Peyer's patch (tissue), 4 donors: ENCODE results near the gene TRAPPC5. TPM values are rescaled to one million over a fixed set of nuclear protein-coding genes. Genes with fewer than 3 reads are reported as not detected.

Experiments
- DNase-seq, 3 donors: peaks; one replicate each; pipeline ENCODE4 v3.0.0-alpha.2; 2017 to 2019
- H3K27ac ChIP-seq, 4 donors: fragments of 200-600 bp; sonication (generic); one replicate each; pipeline ENCODE4 v1.5.1; 2016 to 2019
- H3K27me3 ChIP-seq, 2 donors: fragments of 200-600 bp; sonication (generic); one replicate each; pipeline ENCODE4 v1.5.1; 2019
- H3K36me3 ChIP-seq, 3 donors: fragments of 200-600 bp; sonication (generic); one replicate each; pipeline ENCODE4 v1.5.1; 2016 to 2019
- H3K4me1 ChIP-seq, 4 donors: fragments of 200-600 bp; sonication (generic); one replicate each; pipeline ENCODE4 v1.5.1; 2016 to 2019
- H3K4me3 ChIP-seq, 4 donors: fragments of 200-600 bp; sonication (generic); 1 replicate in 3 of 4; 2 replicates in 1 of 4; pipeline ENCODE4 v1.5.1; 2016 to 2019; ENCODE audit warnings: mild to moderate bottlenecking in 1 of 4
- H3K9me3 ChIP-seq, 4 donors: fragments of 200-600 bp; sonication (generic); one replicate each; pipeline ENCODE4 v1.5.1; 2016 to 2019; ENCODE audit warnings: mild to moderate bottlenecking in 1 of 4
- POLR2A ChIP-seq, 2 donors: fragments of 450-650 bp; IDR thresholded peaks; one replicate each; pipeline ENCODE4 v1.5.1; 2017; ENCODE audit warnings: antibody characterized with exemption in 2 of 2, mild to moderate bottlenecking in 2 of 2, moderate library complexity in 2 of 2
- total RNA-seq, 4 donors: library from RNA; depleted of rRNA; stranded (reverse); fragments of >200 nt; gene quantifications; one replicate each; pipeline ENCODE4 v1.1.0, GENCODE V29; 2016
- TF ChIP-seq, protein P1 (sequence below), 6 experiments: fragments of 450-650 bp in 4 of 6; fragments of 200-600 bp in 2 of 6; sonication (generic) in 1 of 6; IDR thresholded peaks; one replicate each; pipeline ENCODE4 v1.5.1; 2017 to 2019; ENCODE audit warnings: antibody characterized with exemption in 6 of 6, mild to moderate bottlenecking in 3 of 6, moderate library complexity in 1 of 6

The TRAPPC5 gene
- total RNA-seq, 4 donors from 2014 or later, result 18.2 to 55.8 (median 54.0) TPM

DNA sequence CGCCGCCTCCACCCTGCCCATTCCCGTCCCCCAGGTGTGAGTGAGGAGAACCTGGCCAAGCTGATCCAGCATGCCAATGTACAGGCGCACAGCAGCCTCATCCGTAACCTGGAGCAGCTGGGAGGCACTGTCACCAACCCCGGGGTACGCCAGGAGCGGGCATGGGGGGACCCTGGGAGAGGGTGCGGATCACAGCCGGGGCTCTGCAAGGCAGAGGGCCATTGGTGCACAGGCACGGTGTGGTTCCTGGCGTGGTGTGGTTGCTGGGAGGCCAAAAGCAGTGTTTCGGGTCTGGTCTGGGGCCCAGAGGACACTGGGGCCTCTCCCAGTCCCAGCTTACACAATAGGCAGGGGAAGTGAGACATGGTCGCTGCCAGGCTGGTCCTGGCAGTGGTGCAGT, 35.5 kb upstream of the TRAPPC5 start:
- no peaks in the 10 kb centered on the region for H3K4me1 ChIP-seq
- TF ChIP-seq, protein P1, sequence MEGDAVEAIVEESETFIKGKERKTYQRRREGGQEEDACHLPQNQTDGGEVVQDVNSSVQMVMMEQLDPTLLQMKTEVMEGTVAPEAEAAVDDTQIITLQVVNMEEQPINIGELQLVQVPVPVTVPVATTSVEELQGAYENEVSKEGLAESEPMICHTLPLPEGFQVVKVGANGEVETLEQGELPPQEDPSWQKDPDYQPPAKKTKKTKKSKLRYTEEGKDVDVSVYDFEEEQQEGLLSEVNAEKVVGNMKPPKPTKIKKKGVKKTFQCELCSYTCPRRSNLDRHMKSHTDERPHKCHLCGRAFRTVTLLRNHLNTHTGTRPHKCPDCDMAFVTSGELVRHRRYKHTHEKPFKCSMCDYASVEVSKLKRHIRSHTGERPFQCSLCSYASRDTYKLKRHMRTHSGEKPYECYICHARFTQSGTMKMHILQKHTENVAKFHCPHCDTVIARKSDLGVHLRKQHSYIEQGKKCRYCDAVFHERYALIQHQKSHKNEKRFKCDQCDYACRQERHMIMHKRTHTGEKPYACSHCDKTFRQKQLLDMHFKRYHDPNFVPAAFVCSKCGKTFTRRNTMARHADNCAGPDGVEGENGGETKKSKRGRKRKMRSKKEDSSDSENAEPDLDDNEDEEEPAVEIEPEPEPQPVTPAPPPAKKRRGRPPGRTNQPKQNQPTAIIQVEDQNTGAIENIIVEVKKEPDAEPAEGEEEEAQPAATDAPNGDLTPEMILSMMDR (IDR thresholded peaks at IDR 0.05), result no peak
- TF ChIP-seq POLR2A (IDR thresholded peaks at IDR 0.05), result no peak
- peaks cover 0 to 44% (median 0%) of the 10 kb centered on the region in 3 donors for H3K36me3 ChIP-seq
- H3K27me3 ChIP-seq, result no peaks in the 10 kb centered on the region
- no peaks in the 10 kb centered on the region for H3K9me3 ChIP-seq
- no peak for DNase-seq
- no peak overlapping the region for H3K27ac ChIP-seq
- no peak overlapping the region for H3K4me3 ChIP-seq

DNA sequence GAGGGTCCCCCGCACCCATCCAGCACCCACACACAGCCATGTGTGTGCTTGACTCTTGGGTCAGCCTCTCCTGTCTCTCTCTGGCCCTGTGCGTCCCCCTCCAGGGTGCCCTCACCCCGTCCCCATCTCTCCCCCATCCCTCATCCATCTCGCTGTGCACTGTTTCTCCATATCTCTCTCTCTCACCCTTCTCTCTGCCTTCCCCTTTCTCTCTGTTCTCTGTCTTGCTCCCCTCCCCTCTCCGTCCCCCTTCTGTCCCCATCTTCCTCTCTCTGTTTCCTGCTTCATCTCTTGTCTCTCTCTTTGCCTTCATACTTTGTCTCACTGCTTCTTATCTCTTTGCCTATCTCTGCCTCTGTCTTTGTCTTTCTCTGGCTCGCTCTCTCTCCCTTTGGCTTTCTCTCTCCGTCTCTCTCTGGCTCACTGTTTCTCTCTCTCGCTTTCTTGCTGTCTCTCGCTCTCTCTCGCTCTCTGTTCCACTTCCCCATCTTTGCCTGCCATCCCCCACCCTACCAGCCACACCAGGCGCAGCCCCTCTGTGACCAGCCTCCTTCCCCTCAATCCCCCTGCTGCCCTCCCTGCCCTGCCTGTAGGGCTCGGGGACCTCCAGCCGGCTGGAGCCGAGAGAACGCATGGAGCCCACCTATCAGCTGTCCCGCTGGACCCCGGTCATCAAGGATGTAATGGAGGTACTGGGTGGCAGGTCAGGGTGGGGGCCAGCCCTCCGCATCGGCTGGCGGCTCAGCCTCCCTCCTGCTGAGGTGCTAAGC, 34.8 kb upstream of the TRAPPC5 start:
- Histone ChIP-seq H3K27me3 (no peaks in the 10 kb centered on the region), H3K4me3 (no peak overlapping the region), H3K9me3 (no peaks in the 10 kb centered on the region), H3K27ac (no peak overlapping the region), H3K36me3 (peaks cover 0 to 37% (median 0%) of the 10 kb centered on the region in 3 donors), H3K4me1 (no peaks in the 10 kb centered on the region)
- DNase-seq, result no peak
- TF ChIP-seq, protein P1 (IDR thresholded peaks at IDR 0.05), result no peak
- TF ChIP-seq POLR2A (IDR thresholded peaks at IDR 0.05), result no peak

DNA sequence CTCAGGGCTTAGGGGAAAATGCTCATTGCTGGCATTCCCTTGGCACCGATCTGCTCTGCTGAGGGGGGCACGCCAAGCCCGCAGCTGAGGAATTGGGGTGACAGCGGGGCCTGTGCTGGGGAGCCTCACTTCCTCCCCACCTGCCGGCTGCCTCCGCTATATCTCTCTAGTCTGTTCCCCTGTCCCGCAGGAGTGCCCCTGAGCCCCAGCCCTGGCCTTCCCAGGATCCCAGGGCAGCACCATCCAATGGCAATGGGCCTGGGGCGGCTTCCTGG, 34.3 kb upstream of the TRAPPC5 start:
- H3K36me3 ChIP-seq, result peaks cover 0 to 35% (median 0%) of the 10 kb centered on the region in 3 donors
- no peak for DNase-seq
- TF ChIP-seq, protein P1 (IDR thresholded peaks at IDR 0.05), result no peak
- no peak for TF ChIP-seq POLR2A (IDR thresholded peaks at IDR 0.05)
- no peaks in the 10 kb centered on the region for H3K4me1 ChIP-seq
- H3K4me3 ChIP-seq, result no peak overlapping the region
- H3K9me3 ChIP-seq, result no peaks in the 10 kb centered on the region
- no peaks in the 10 kb centered on the region for H3K27me3 ChIP-seq
- H3K27ac ChIP-seq, result no peak overlapping the region

DNA sequence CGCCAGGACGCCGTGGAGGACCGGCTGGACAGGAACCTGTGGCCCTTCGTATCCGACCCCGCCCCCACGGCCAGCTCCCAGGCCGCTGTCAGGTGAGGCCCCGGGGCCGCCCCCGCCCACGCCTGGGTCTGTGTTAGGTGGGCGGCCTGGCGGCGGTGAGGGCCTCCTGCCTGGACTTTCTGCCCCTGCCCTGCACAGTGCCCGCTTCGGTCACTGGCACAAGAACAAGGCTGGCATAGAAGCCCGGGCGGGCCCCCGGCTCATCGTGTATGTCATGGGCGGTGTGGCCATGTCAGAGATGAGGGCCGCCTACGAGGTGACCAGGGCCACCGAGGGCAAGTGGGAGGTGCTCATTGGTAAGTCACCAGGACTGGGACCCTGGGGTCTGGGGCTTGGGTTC, 33.5 kb upstream of the TRAPPC5 start:
- Histone ChIP-seq H3K27ac (no peak overlapping the region), H3K9me3 (no peaks in the 10 kb centered on the region), H3K4me1 (peaks cover 0 to 6% (median 0%) of the 10 kb centered on the region in 4 donors), H3K27me3 (no peaks in the 10 kb centered on the region), H3K4me3 (no peak overlapping the region), H3K36me3 (peaks cover 0 to 33% (median 0%) of the 10 kb centered on the region in 3 donors)
- TF ChIP-seq, protein P1 (IDR thresholded peaks at IDR 0.05), result no peak
- no peak for TF ChIP-seq POLR2A (IDR thresholded peaks at IDR 0.05)
- DNase-seq, result no peak

DNA sequence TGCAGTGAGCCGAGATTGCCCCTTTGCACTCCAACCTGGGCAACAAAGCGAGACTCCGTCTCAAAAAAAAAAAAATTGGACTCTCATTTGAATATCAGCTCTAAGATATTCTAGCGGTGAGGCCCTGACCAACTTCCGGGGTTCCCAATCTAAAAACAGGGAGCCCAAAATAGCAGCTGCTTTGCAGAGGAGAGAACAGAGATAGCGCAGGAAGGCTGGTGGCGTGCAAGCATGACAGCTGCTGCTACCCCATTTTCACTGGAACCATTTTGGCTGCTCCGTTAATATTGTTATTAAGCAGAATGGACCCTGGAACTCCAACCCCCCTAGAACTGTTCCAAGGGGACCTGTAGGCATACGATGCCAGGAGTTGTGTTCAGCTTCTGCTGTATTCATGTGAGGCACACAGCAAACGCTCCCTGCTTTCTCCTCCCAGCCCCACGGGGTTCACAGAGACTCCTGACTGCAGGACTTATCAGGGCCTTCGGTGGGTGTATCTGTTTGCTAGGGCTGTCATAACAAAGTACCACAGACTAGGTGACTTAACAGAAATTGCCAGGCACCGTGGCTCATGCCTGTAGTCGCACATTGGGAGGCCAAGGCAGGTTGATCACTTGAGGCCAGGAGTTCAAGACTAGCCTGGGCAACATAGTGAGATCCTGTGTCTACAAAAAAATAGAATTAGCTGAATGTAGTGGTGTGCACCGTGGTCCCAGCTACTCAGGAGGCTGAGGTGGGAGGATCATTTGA, 32.2 kb upstream of the TRAPPC5 start:
- Histone ChIP-seq H3K27me3 (no peaks in the 10 kb centered on the region), H3K9me3 (no peaks in the 10 kb centered on the region), H3K27ac (no peak overlapping the region), H3K4me3 (no peak overlapping the region), H3K4me1 (peaks cover 0 to 9% (median 0%) of the 10 kb centered on the region in 4 donors), H3K36me3 (peaks cover 0 to 25% (median 0%) of the 10 kb centered on the region in 3 donors)
- TF ChIP-seq, protein P1 (IDR thresholded peaks at IDR 0.05), result no peak
- no peak for TF ChIP-seq POLR2A (IDR thresholded peaks at IDR 0.05)
- no peak for DNase-seq
